A549 (cell line): ENCODE data around the gene THSD7A.

Experiments used
- CTCF ChIP-seq: fragments of >200 bp; sonication (Bioruptor Twin); formaldehyde crosslinking; IDR thresholded peaks from 3 replicates; pipeline ENCODE4 v1.5.1; 2016
- EHMT2 ChIP-seq: fragments of 200-600 bp; sonication (generic); IDR thresholded peaks from 2 replicates; pipeline ENCODE4 v1.6.1; 2016; ENCODE audit warnings: antibody characterized with exemption, low read depth, mild to moderate bottlenecking, moderate library complexity
- EP300 ChIP-seq, 2 experiments: fragments of >200 bp; sonication (Bioruptor Twin); formaldehyde crosslinking; IDR thresholded peaks; 2 replicates in 1 of 2; 3 replicates in 1 of 2; pipeline ENCODE4 v1.6.1; 2016 to 2017
- FOSL2 ChIP-seq, 2 experiments: fragments of 450-650 bp in 1 of 2; fragments of >200 bp in 1 of 2; sonication (Bioruptor Twin) in 1 of 2; formaldehyde crosslinking; IDR thresholded peaks; 2 replicates each; pipeline versions ENCODE4 v1.5.0 to v1.6.1; 2016 to 2020; ENCODE audit warnings: mild to moderate bottlenecking in 1 of 2, moderate library complexity in 1 of 2
- FOXS1 ChIP-seq: fragments of 250-450 bp; sonication (Bioruptor Pico); IDR thresholded peaks from 2 replicates; pipeline ENCODE4 v1.5.0; 2020; ENCODE audit warnings: mild to moderate bottlenecking, moderate library complexity
- HDAC2 ChIP-seq: fragments of 200-600 bp; sonication (generic); IDR thresholded peaks from 2 replicates; pipeline ENCODE4 v1.6.1; 2016
- HES2 ChIP-seq: fragments of >200 bp; sonication (Bioruptor Twin); formaldehyde crosslinking; IDR thresholded peaks from 2 replicates; pipeline ENCODE4 v1.6.1; 2016
- RAD21 ChIP-seq, 2 experiments: fragments of >200 bp in 1 of 2; sonication (Bioruptor Twin) in 1 of 2; formaldehyde crosslinking in 1 of 2; IDR thresholded peaks in 1 of 2; conservative IDR thresholded peaks in 1 of 2; 2 replicates in 1 of 2; 3 replicates in 1 of 2; pipeline ENCODE4 v1.6.1; 2012 to 2018; ENCODE audit warnings: inconsistent platforms in 1 of 2
- REST ChIP-seq: fragments of 200-600 bp; sonication (generic); IDR thresholded peaks from 2 replicates; pipeline ENCODE4 v1.6.1; 2016; ENCODE audit warnings: antibody characterized with exemption, mild to moderate bottlenecking, moderate library complexity
- SMC3 ChIP-seq: fragments of >200 bp; sonication (Bioruptor Twin); formaldehyde crosslinking; IDR thresholded peaks from 3 replicates; pipeline ENCODE4 v1.6.1; 2018; ENCODE audit warnings: inconsistent platforms

- TF ChIP-seq CTCF = no peak
- TF ChIP-seq FOSL2 (IDR thresholded peaks at IDR 0.05) = no peak
- no peak for TF ChIP-seq FOSL2 (CRISPR knock-in tag; IDR thresholded peaks at IDR 0.05)
- no peak for TF ChIP-seq RAD21 (conservative IDR thresholded peaks at IDR 0.05 in 1 of 2, IDR thresholded peaks at IDR 0.05 in 1 of 2)
- TF ChIP-seq HDAC2 = no peak
- no peak for TF ChIP-seq EP300 (IDR thresholded peaks at IDR 0.05)
- no peak for TF ChIP-seq REST
- TF ChIP-seq HES2 = no peak
- no peak for TF ChIP-seq SMC3
- TF ChIP-seq EHMT2 = no peak
- no peak for TF ChIP-seq FOXS1 (CRISPR knock-in tag)
These were observed 473.4 kb downstream of the THSD7A start for GRCh38 chr7:11358637-11359036.
